PC-9 (cell line): ENCODE results near the gene SLC52A1. TPM values are rescaled to one million over a fixed set of nuclear protein-coding genes. Genes with fewer than 3 reads are reported as not detected.
A peak's percentile ranks its signal among the peaks of the same experiment; 100 is the strongest.

Source experiments
- BruUV-seq: library from RNA; stranded (reverse); fragments of 400-500 nt; replicated peaks from 2 replicates; lab custom pipeline; 2021; lab: Mats Ljungman, UMichigan
- CTCF ChIA-PET: fragments of 300-600 bp; sonication (Branson Sonifier 250); formaldehyde crosslinking; loops from one replicate; lab custom pipeline; 2022; ENCODE audit warnings: antibody characterized with exemption; lab: Charles Lee
- POLR2A ChIA-PET: fragments of 300-600 bp; sonication (Branson Sonifier 250); formaldehyde crosslinking; loops from one replicate; lab custom pipeline; 2022; ENCODE audit warnings: antibody characterized with exemption; ENCODE audit not compliant: unreplicated experiment; lab: Charles Lee
- DNase-seq, 2 experiments: peaks; one replicate each; pipeline versions ENCODE4 v3.0.0 to v3.0.0-alpha.2; 2015 to 2022; ENCODE audit warnings: mixed read lengths in 1 of 2
- H2AFZ ChIP-seq: fragments of 200-600 bp; sonication (generic); 2 replicates; pipeline ENCODE4 v1.8.1; 2017; ENCODE audit warnings: antibody characterized with exemption
- H3F3A ChIP-seq: fragments of 200-600 bp; sonication (generic); 2 replicates; pipeline ENCODE4 v1.8.1; 2017; ENCODE audit warnings: antibody characterized with exemption, mild to moderate bottlenecking, low read depth; ENCODE audit not compliant: insufficient read depth
- H3K27ac ChIP-seq: fragments of 200-600 bp; sonication (generic); 2 replicates; pipeline ENCODE4 v1.6.1; 2016; ENCODE audit warnings: mixed run types
- H3K27me3 ChIP-seq: fragments of 200-600 bp; sonication (generic); 2 replicates; pipeline ENCODE4 v1.6.1; 2016; ENCODE audit warnings: low read depth, mixed run types; ENCODE audit not compliant: insufficient read depth
- H3K36me3 ChIP-seq: fragments of 200-600 bp; sonication (generic); 2 replicates; pipeline ENCODE4 v1.6.1; 2016; ENCODE audit warnings: low read depth, mixed run types
- H3K4me1 ChIP-seq: fragments of 200-600 bp; sonication (generic); replicated peaks from 2 replicates; pipeline ENCODE4 v1.6.1; 2016; ENCODE audit warnings: mixed run types; ENCODE audit not compliant: insufficient read depth
- H3K4me2 ChIP-seq: fragments of 200-600 bp; sonication (generic); 2 replicates; pipeline ENCODE4 v1.6.1; 2017; ENCODE audit warnings: mixed run types
- H3K4me3 ChIP-seq: fragments of 200-600 bp; sonication (generic); 2 replicates; pipeline ENCODE4 v1.6.1; 2016; ENCODE audit warnings: mixed run types
- H3K79me2 ChIP-seq: fragments of 200-600 bp; sonication (generic); 2 replicates; pipeline ENCODE4 v1.6.1; 2017; ENCODE audit warnings: low read depth, mixed run types
- H3K9me2 ChIP-seq: fragments of 200-600 bp; sonication (generic); 2 replicates; pipeline ENCODE4 v1.8.1; 2017; ENCODE audit warnings: mild to moderate bottlenecking; ENCODE audit not compliant: insufficient read depth
- H3K9me3 ChIP-seq: fragments of 200-600 bp; sonication (generic); 2 replicates; pipeline ENCODE4 v1.8.1; 2016; ENCODE audit warnings: low read depth; ENCODE audit not compliant: insufficient read depth
- H4K20me1 ChIP-seq: fragments of 200-600 bp; sonication (generic); 2 replicates; pipeline ENCODE4 v1.8.1; 2017; ENCODE audit not compliant: insufficient read depth
- CTCF ChIP-seq: fragments of 200-600 bp; sonication (generic); conservative IDR thresholded peaks from 2 replicates; pipeline ENCODE4 v1.6.1; 2017; ENCODE audit warnings: mixed run types, antibody characterized with exemption, mild to moderate bottlenecking, moderate library complexity
- EZH2 ChIP-seq: fragments of 200-600 bp; sonication (generic); IDR thresholded peaks from 2 replicates; pipeline ENCODE4 v1.8.0; 2017; ENCODE audit warnings: antibody characterized with exemption, low read depth
- intact Hi-C: fragments of 100-400 bp; cut with micrococcal nuclease; formaldehyde crosslinking; loops from one replicate; pipeline ENCODE4 v1.10.0; 2022; ENCODE audit not compliant: unreplicated experiment
- total RNA-seq: library from RNA; stranded (reverse); gene quantifications from 2 replicates; pipeline ENCODE4 v1.2.3, GENCODE V29; 2021

The SLC52A1 gene
- total RNA-seq, 1 experiment from 2014 or later: 0.28 TPM

GRCh38 chr17:4999430-5000093, 35.7 kb downstream of the SLC52A1 start:
- Histone ChIP-seq H3K4me1 (peaks cover 17% of the 10 kb centered on the region), H3K9me3 (no peaks in the 10 kb centered on the region), H3K79me2 (peaks cover 22% of the 10 kb centered on the region), H3K36me3 (peaks cover 21% of the 10 kb centered on the region; the same call in 1 of the 2 replicates), H4K20me1 (peaks cover 5% of the 10 kb centered on the region), H3F3A (peaks cover 8% of the 10 kb centered on the region; the same call in 1 of the 2 replicates), H3K27ac (no peak overlapping the region), H2AFZ (no peak overlapping the region), H3K4me3 (peak overlapping the region; percentile 76; the same call in 1 of the 2 replicates), H3K27me3 (no peaks in the 10 kb centered on the region), H3K4me2 (peak overlapping the region; percentile 97), H3K9me2 (no peaks in the 10 kb centered on the region)
- DNase-seq: no peak
- intact Hi-C loops: no loop called here
- BruUV-seq: TSS peak; percentile 47
- TF ChIP-seq EZH2 (no peak), CTCF (no peak)
- ChIA-PET POLR2A (no interaction called here), CTCF (no interaction called here)

- peaks cover 5% of the 10 kb centered on the region for H4K20me1 ChIP-seq
- H3F3A ChIP-seq: peaks cover 8% of the 10 kb centered on the region; the same call in 1 of the 2 replicates
- ChIA-PET POLR2A (no interaction called here), CTCF (no interaction called here)
- H3K4me2 ChIP-seq: peak overlapping the region; percentile 97
- H3K4me3 ChIP-seq: peak overlapping the region; percentile 76
- no peaks in the 10 kb centered on the region for H3K9me2 ChIP-seq
- H3K27ac ChIP-seq: no peak overlapping the region
- peak in 1 of 2 experiments; percentile 46 for DNase-seq
- peak overlapping the region; percentile 90; the same call in 1 of the 2 replicates for H2AFZ ChIP-seq
- H3K36me3 ChIP-seq: peaks cover 14% of the 10 kb centered on the region; the same call in 1 of the 2 replicates
- TF ChIP-seq CTCF: no peak
- no peak for TF ChIP-seq EZH2
- intact Hi-C loops: no loop called here
- no peaks in the 10 kb centered on the region for H3K9me3 ChIP-seq
- peaks cover 22% of the 10 kb centered on the region for H3K79me2 ChIP-seq
- H3K4me1 ChIP-seq: peaks cover 17% of the 10 kb centered on the region
- no peaks in the 10 kb centered on the region for H3K27me3 ChIP-seq
- BruUV-seq: no TSS peak
These were observed 36.3 kb downstream of the SLC52A1 start for GRCh38 chr17:4998732-4999429.

- peak overlapping the region; percentile 90 for H2AFZ ChIP-seq
- intact Hi-C loops: no loop called here
- POLR2A ChIA-PET: interaction anchor here (0.6 kb wide), 1 partner anchor 11 kb away, joined by 4 read pairs; no protein-coding TSS in a partner anchor
- DNase-seq: no peak
- CTCF ChIA-PET: no interaction called here
- H3K27ac ChIP-seq: no peak overlapping the region
- peaks cover 17% of the 10 kb centered on the region for H3K4me1 ChIP-seq
- H3K36me3 ChIP-seq: peaks cover 14% of the 10 kb centered on the region; the same call in 1 of the 2 replicates
- no TSS peak for BruUV-seq
- H3K4me2 ChIP-seq: peak overlapping the region; percentile 97
- H3K9me3 ChIP-seq: no peaks in the 10 kb centered on the region
- H3K9me2 ChIP-seq: no peaks in the 10 kb centered on the region
- peaks cover 8% of the 10 kb centered on the region; the same call in 1 of the 2 replicates for H3F3A ChIP-seq
- H4K20me1 ChIP-seq: peaks cover 5% of the 10 kb centered on the region
- TF ChIP-seq CTCF (no peak), EZH2 (no peak)
- H3K79me2 ChIP-seq: peaks cover 22% of the 10 kb centered on the region
- H3K4me3 ChIP-seq: peak overlapping the region; percentile 76
- no peaks in the 10 kb centered on the region for H3K27me3 ChIP-seq
These were observed 37.0 kb downstream of the SLC52A1 start for GRCh38 chr17:4998027-4998731.
